Measurements from ENCODE around the gene DAPP1.

Gene DAPP1

GRCh38 chr4:99810536-99810935 is 6.1 kb upstream of the DAPP1 start:
- DNase-seq (ENCODE audit: low read depth), result no peak
- TF ChIP-seq CTCF (IDR thresholded peaks at IDR 0.05; ENCODE audit: insufficient read depth, low read depth, low read length, missing control alignments), result no peak
- no peak overlapping the region for H3K4me3 ChIP-seq (ENCODE audit: low read length)

- no peak for DNase-seq (ENCODE audit: low read depth)
- no peak overlapping the region for H3K4me3 ChIP-seq (ENCODE audit: low read length)
- no peak for TF ChIP-seq CTCF (IDR thresholded peaks at IDR 0.05; ENCODE audit: insufficient read depth, low read depth, low read length, missing control alignments)
These were observed 5.5 kb upstream of the DAPP1 start for GRCh38 chr4:99811117-99811516.

- peak; percentile 73 for DNase-seq (ENCODE audit: low read depth)
- peak; percentile 72 for TF ChIP-seq CTCF (IDR thresholded peaks at IDR 0.05; ENCODE audit: insufficient read depth, low read depth, low read length, missing control alignments)
- no peak overlapping the region for H3K4me3 ChIP-seq (ENCODE audit: low read length)
These were observed 4.8 kb upstream of the DAPP1 start for GRCh38 chr4:99811850-99812249.

- DNase-seq (ENCODE audit: low read depth), result peak; percentile 100
- TF ChIP-seq CTCF (IDR thresholded peaks at IDR 0.05; ENCODE audit: insufficient read depth, low read depth, low read length, missing control alignments), result no peak
- no peak overlapping the region for H3K4me3 ChIP-seq (ENCODE audit: low read length)
These were observed 1.0 kb upstream of the DAPP1 start for GRCh38 chr4:99815597-99816011.

- DNase-seq (ENCODE audit: low read depth), result peak; percentile 89
- TF ChIP-seq CTCF (IDR thresholded peaks at IDR 0.05; ENCODE audit: insufficient read depth, low read depth, low read length, missing control alignments), result no peak
- H3K4me3 ChIP-seq (ENCODE audit: low read length), result peak overlapping the region; percentile 64
These were observed 773 bp downstream of the DAPP1 start for GRCh38 chr4:99817309-99817890.

GRCh38 chr4:99818661-99819060 is 2.0 kb downstream of the DAPP1 start:
- no peak for TF ChIP-seq CTCF (IDR thresholded peaks at IDR 0.05; ENCODE audit: insufficient read depth, low read depth, low read length, missing control alignments)
- no peak for DNase-seq (ENCODE audit: low read depth)
- H3K4me3 ChIP-seq (ENCODE audit: low read length), result no peak overlapping the region

GRCh38 chr4:99821918-99822503 is 5.4 kb downstream of the DAPP1 start:
- TF ChIP-seq CTCF (IDR thresholded peaks at IDR 0.05; ENCODE audit: insufficient read depth, low read depth, low read length, missing control alignments), result no peak
- H3K4me3 ChIP-seq (ENCODE audit: low read length), result no peak overlapping the region

More at GRCh38 chr4:99821918-99822503, 5.4 kb downstream of the DAPP1 start:
- DNase-seq (ENCODE audit: low read depth), result no peak

All from epithelial cell of esophagus (primary cell).